OCI-LY7 (cell line): Measurements from ENCODE around the gene TBX2.

Source experiments
- CTCF ChIP-seq: fragments of 200-600 bp; sonication (generic); conservative IDR thresholded peaks from 2 replicates; pipeline ENCODE4 v1.5.1; 2014; ENCODE audit warnings: mild to moderate bottlenecking, antibody characterized with exemption, low read length, moderate library complexity, mixed read lengths
- EZH2phosphoT487 ChIP-seq: fragments of 200-600 bp; sonication (generic); IDR thresholded peaks from 2 replicates; pipeline ENCODE4 v1.6.1; 2018; ENCODE audit warnings: low read depth, borderline replicate concordance, mild to moderate bottlenecking, mixed run types, antibody characterized with exemption, low read length, moderate library complexity, mixed read lengths

- TF ChIP-seq EZH2phosphoT487 (no peak), CTCF (no peak)
Observed at GRCh38 chr17:61366715-61367413, 32.8 kb upstream of the TBX2 start.
